HCT116 (cell line): Measurements from ENCODE around the gene ADGRG4. TPM values are rescaled to one million over a fixed set of nuclear protein-coding genes. Genes with fewer than 3 reads are reported as not detected.

Source experiments
- ATAC-seq: fragments of 200-7000 bp; cut with Tn5 transposase; 2 replicates; pipeline ENCODE4 v1.9.1; 2020; ENCODE audit warnings: mild to moderate bottlenecking, moderate library complexity
- BruUV-seq: library from RNA; stranded (reverse); fragments of 400-500 nt; replicated peaks from 2 replicates; lab custom pipeline; 2021; lab: Mats Ljungman, UMichigan
- CTCF ChIA-PET: fragments of 300-600 bp; sonication (Branson Sonifier 250); formaldehyde crosslinking; loops from one replicate; lab custom pipeline; 2021; ENCODE audit warnings: antibody characterized with exemption; lab: Charles Lee
- POLR2A ChIA-PET: fragments of 300-600, 350-600 bp; sonication (Branson Sonifier 250); formaldehyde crosslinking; loops from one replicate; lab custom pipeline; 2021; ENCODE audit warnings: antibody characterized with exemption; lab: Charles Lee
- RAD21 ChIA-PET, 2 experiments: fragments of 300-600 bp; sonication (Branson Sonifier 250); formaldehyde crosslinking; loops; one replicate each; lab custom pipeline; 2023; ENCODE audit warnings: low total read pairs in 2 of 2; ENCODE audit not compliant: uncharacterized antibody in 2 of 2, unreplicated experiment in 2 of 2, low non-redundant PET in 1 of 2; lab: Charles Lee
- DNase-seq: peaks from one replicate; pipeline ENCODE4 v3.0.0-alpha.2; 2010; ENCODE audit warnings: low read depth, low spot score
- H2AFZ ChIP-seq: fragments of 200-600 bp; shearing (Covaris generic), sonication (generic); 2 replicates; pipeline ENCODE4 v1.6.1; 2017; ENCODE audit warnings: low read depth, mixed run types, mixed read lengths, antibody characterized with exemption, low read length; ENCODE audit not compliant: poor library complexity, severe bottlenecking
- H3K27ac ChIP-seq: 2 replicates; pipeline ENCODE4 v1.5.1; 2012; ENCODE audit warnings: low read depth, low read length
- H3K27me3 ChIP-seq: fragments of 200-600 bp; sonication (generic); 2 replicates; pipeline ENCODE4 v1.6.1; 2016; ENCODE audit warnings: mixed run types, low read length, mixed read lengths; ENCODE audit not compliant: insufficient read depth
- H3K36me3 ChIP-seq, 2 experiments: fragments of 200-500 bp in 1 of 2; fragments of 200-600 bp in 1 of 2; sonication (Bioruptor generic) in 1 of 2; sonication (generic) in 1 of 2; 2 replicates each; pipeline versions ENCODE4 v1.5.1 to v1.6.1; 2014 to 2016; ENCODE audit warnings: low read length in 2 of 2, inconsistent platforms in 1 of 2, mixed read lengths in 1 of 2, mixed run types in 1 of 2; ENCODE audit not compliant: insufficient read depth in 2 of 2, control insufficient read depth in 1 of 2
- H3K4me1 ChIP-seq, 2 experiments: fragments of 200-600 bp in 1 of 2; sonication (generic) in 1 of 2; 2 replicates each; pipeline versions ENCODE4 v1.5.1 to v1.6.1; 2012 to 2017; ENCODE audit warnings: low read length in 2 of 2, inconsistent platforms in 1 of 2, mild to moderate bottlenecking in 1 of 2, mixed read lengths in 1 of 2, mixed run types in 1 of 2, moderate library complexity in 1 of 2; ENCODE audit not compliant: insufficient read depth in 2 of 2, control insufficient read depth in 1 of 2
- H3K4me2 ChIP-seq: fragments of 200-600 bp; sonication (generic); 2 replicates; pipeline ENCODE4 v1.6.1; 2017; ENCODE audit warnings: mixed run types, low read length, mixed read lengths
- H3K4me3 ChIP-seq, 2 experiments: fragments of 200-600 bp in 1 of 2; sonication (generic) in 1 of 2; replicated peaks in 1 of 2; 2 replicates each; pipeline ENCODE4 v1.5.1; 2011 to 2016; ENCODE audit warnings: low read length in 2 of 2, control low read depth in 1 of 2, low read depth in 1 of 2, mild to moderate bottlenecking in 1 of 2, mixed read lengths in 1 of 2, mixed run types in 1 of 2
- H3K79me2 ChIP-seq: fragments of 200-600 bp; sonication (generic); 2 replicates; pipeline ENCODE4 v1.6.1; 2017; ENCODE audit warnings: mild to moderate bottlenecking, mixed run types, low read length, moderate library complexity, mixed read lengths; ENCODE audit not compliant: insufficient read depth
- H3K9ac ChIP-seq: fragments of 200-600 bp; sonication (generic); 2 replicates; pipeline ENCODE4 v1.6.1; 2016; ENCODE audit warnings: low read length, mixed read lengths
- H3K9me2 ChIP-seq: fragments of 200-600 bp; sonication (generic), shearing (Covaris generic); 2 replicates; pipeline ENCODE4 v1.6.1; 2017; ENCODE audit warnings: mixed run types, mild to moderate bottlenecking, moderate library complexity; ENCODE audit not compliant: insufficient read depth
- H3K9me3 ChIP-seq, 2 experiments: fragments of 200-500 bp in 1 of 2; fragments of 200-600 bp in 1 of 2; sonication (Bioruptor generic) in 1 of 2; sonication (generic) in 1 of 2; 2 replicates each; pipeline ENCODE4 v1.6.1; 2014 to 2017; ENCODE audit warnings: low read length in 2 of 2, mixed read lengths in 2 of 2, inconsistent platforms in 1 of 2, low read depth in 1 of 2, mild to moderate bottlenecking in 1 of 2, mixed run types in 1 of 2, moderate library complexity in 1 of 2; ENCODE audit not compliant: control insufficient read depth in 1 of 2, insufficient read depth in 1 of 2
- H4K20me1 ChIP-seq: fragments of 200-600 bp; sonication (generic), shearing (Covaris generic); 2 replicates; pipeline ENCODE4 v1.6.1; 2017; ENCODE audit warnings: mixed run types, mild to moderate bottlenecking, moderate library complexity; ENCODE audit not compliant: insufficient read depth
- ATF3 ChIP-seq: IDR thresholded peaks from 2 replicates; pipeline ENCODE4 v1.6.1; 2012
- ELF1 ChIP-seq: IDR thresholded peaks from 2 replicates; pipeline ENCODE4 v1.6.1; 2012; ENCODE audit warnings: low read depth, borderline replicate concordance
- EZH2 ChIP-seq: fragments of 200-600 bp; sonication (generic); IDR thresholded peaks from 2 replicates; pipeline ENCODE4 v1.6.1; 2017; ENCODE audit warnings: antibody characterized with exemption, mixed run types
- EZH2phosphoT487 ChIP-seq: fragments of 200-600 bp; IDR thresholded peaks from 2 replicates; pipeline ENCODE4 v1.6.1; 2018; ENCODE audit warnings: antibody characterized with exemption, borderline replicate concordance
- JUND ChIP-seq: IDR thresholded peaks from 2 replicates; pipeline ENCODE4 v1.6.1; 2012
- MAX ChIP-seq: IDR thresholded peaks from 2 replicates; pipeline ENCODE4 v1.6.1; 2012
- POLR2AphosphoS5 ChIP-seq: IDR thresholded peaks from 2 replicates; pipeline ENCODE4 v1.6.1; 2011; ENCODE audit warnings: mild to moderate bottlenecking, low read depth, low read length, moderate library complexity
- RAD21 ChIP-seq: IDR thresholded peaks from 2 replicates; pipeline ENCODE4 v1.6.1; 2012; ENCODE audit warnings: low read depth, mild to moderate bottlenecking
- SIN3A ChIP-seq: IDR thresholded peaks from 2 replicates; pipeline ENCODE4 v1.6.1; 2012; ENCODE audit warnings: low read depth
- ZBTB33 ChIP-seq: IDR thresholded peaks from 2 replicates; pipeline ENCODE4 v1.6.1; 2011; ENCODE audit warnings: mild to moderate bottlenecking, low read length, moderate library complexity; ENCODE audit not compliant: insufficient replicate concordance; ENCODE audit errors: extremely low read depth
- ZFX ChIP-seq: fragments of 450-650 bp; IDR thresholded peaks from 2 replicates; pipeline ENCODE4 v1.6.1; 2017
- ZNF274 ChIP-seq: fragments of 200-500 bp; sonication (Bioruptor generic); IDR thresholded peaks from 2 replicates; pipeline ENCODE4 v1.6.1; 2014; ENCODE audit warnings: mild to moderate bottlenecking, low read depth, low read length, inconsistent platforms
- intact Hi-C: fragments of 100-400 bp; cut with micrococcal nuclease; formaldehyde crosslinking; loops from 2 replicates; pipeline ENCODE4 v1.10.0; 2022
- total RNA-seq: library from RNA; stranded (reverse); gene quantifications from one replicate; pipeline ENCODE4 v1.2.1, GENCODE V29; 2021; ENCODE audit not compliant: unreplicated experiment

Gene ADGRG4
- total RNA-seq, 1 experiment from 2014 or later, result not detected

GRCh38 chrX:136452614-136453013, 151.9 kb downstream of the ADGRG4 start:
- no peak for ATAC-seq
- BruUV-seq, result no TSS peak
- no peaks in the 10 kb centered on the region for H3K27me3 ChIP-seq
- TF ChIP-seq EZH2, result no peak
- no peak for TF ChIP-seq JUND
- no peak for TF ChIP-seq RAD21
- TF ChIP-seq ZNF274, result no peak
- TF ChIP-seq ZFX, result no peak
- TF ChIP-seq ATF3, result no peak
- no peak for TF ChIP-seq EZH2phosphoT487
- no peak for TF ChIP-seq MAX
- no peak for TF ChIP-seq ELF1
- no peak for TF ChIP-seq POLR2AphosphoS5
- TF ChIP-seq SIN3A, result no peak
- TF ChIP-seq ZBTB33, result no peak
- TF ChIP-seq, all 23 proteins: peak for 0
- Histone ChIP-seq H2AFZ (no peak overlapping the region), H3K79me2 (no peaks in the 10 kb centered on the region), H3K9me2 (no peaks in the 10 kb centered on the region), H4K20me1 (no peaks in the 10 kb centered on the region), H3K27ac (no peak overlapping the region), H3K4me2 (no peak overlapping the region), H3K9me3 (no peaks in the 10 kb centered on the region), H3K4me3 (no peak overlapping the region), H3K9ac (no peak overlapping the region), H3K36me3 (no peaks in the 10 kb centered on the region), H3K4me1 (peaks cover 2 to 6% of the 10 kb centered on the region in 2 experiments; a peak in 1 of 4 replicates)
- DNase-seq, result no peak
- POLR2A ChIA-PET, result no interaction called here
- RAD21 ChIA-PET, result no interaction called here
- CTCF ChIA-PET, result no interaction called here
- intact Hi-C loops, result no loop called here
